GM19240 (cell line): Measurements from ENCODE around the gene B4GALT2.

Experiments used
- DNase-seq: peaks from one replicate; pipeline ENCODE4 v3.0.0; 2011; ENCODE audit warnings: low spot score; ENCODE audit not compliant: insufficient read length

Gene B4GALT2, protein sequence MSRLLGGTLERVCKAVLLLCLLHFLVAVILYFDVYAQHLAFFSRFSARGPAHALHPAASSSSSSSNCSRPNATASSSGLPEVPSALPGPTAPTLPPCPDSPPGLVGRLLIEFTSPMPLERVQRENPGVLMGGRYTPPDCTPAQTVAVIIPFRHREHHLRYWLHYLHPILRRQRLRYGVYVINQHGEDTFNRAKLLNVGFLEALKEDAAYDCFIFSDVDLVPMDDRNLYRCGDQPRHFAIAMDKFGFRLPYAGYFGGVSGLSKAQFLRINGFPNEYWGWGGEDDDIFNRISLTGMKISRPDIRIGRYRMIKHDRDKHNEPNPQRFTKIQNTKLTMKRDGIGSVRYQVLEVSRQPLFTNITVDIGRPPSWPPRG

DNA sequence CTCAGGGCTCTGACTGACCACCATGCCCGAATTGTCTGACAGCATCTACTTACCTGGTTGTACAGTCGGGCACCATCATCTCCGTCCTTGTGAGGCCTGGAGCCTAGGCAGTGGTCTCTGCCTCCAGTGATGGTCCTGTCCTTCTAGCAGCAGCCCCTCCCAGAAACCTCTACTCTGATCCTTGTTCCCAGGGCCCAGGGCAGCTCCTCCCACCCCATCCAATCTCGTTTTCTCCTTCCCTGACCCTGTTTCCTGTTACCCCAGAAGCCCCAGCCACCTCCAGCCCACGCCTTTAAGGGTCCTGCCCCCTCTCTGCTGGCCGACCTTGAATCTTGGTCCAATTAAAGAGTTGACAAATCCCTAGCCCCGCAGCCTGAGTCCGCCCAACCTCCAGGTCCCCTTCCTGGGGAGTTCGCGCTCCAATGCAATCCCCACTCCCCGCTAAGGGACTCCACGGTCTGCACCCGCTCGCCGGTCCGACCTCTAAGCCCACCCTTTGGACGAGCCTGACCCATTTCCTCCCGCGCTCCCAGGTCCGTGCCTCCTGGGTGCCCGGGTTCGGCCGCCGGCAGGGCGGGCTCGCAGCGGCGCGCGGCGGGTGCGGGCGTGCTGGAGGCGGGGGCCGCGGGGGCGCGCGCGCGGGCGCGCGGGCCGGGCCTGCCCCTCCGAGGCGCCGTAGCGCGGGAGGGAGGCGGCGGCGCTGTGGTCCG is at the start of gene B4GALT2:
TSS of gene B4GALT2 (plus strand) at position 660 of the 710 bp plus-strand sequence. CDS start 1,951 bp downstream, outside the sequence.
- DNase-seq, result peak; percentile 73

DNA sequence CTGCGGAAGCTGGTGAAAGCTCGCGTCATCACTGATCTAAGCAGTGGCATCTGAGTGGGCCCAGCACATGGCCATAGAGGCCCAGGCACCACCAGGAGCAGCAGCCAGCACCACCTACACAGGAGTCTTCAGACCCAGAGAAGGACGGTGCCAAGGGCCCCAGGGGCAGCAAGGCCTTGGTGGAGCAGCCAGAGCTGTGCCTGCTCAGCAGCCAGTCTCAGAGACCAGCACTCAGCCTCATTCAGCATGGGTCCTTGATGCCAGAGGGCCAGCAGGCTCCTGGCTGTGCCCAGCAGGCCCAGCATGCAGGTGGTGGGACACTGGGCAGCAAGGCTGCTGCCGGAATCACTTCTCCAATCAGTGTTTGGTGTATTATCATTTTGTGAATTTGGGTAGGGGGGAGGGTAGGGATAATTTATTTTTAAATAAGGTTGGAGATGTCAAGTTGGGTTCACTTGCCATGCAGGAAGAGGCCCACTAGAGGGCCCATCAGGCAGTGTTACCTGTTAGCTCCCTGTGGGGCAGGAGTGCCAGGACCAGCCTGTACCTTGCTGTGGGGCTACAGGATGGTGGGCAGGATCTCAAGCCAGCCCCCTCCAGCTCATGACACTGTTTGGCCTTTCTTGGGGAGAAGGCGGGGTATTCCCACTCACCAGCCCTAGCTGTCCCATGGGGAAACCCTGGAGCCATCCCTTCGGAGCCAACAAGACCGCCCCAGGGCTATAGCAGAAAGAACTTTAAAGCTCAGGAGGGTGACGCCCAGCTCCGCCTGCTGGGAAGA is 48.7 kb upstream of the B4GALT2 start:
- DNase-seq, result peak; percentile 51

DNA sequence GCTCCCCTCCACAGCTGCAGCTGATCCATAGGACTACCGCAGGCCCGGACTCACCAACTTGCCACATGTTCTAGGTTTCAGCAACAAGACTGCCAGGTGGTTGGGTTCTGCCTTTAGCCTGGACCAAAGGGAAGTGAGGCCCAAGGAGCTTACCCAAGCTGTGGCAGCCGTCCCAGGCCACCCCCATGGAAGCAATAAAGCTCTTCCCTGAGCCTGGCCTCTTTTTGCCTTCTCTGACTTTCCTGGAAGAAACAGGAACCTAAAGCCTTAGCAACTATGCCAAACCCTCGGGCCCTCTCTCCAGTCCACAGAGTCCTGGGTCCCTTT is 48.1 kb upstream of the B4GALT2 start:
- DNase-seq, result no peak

DNA sequence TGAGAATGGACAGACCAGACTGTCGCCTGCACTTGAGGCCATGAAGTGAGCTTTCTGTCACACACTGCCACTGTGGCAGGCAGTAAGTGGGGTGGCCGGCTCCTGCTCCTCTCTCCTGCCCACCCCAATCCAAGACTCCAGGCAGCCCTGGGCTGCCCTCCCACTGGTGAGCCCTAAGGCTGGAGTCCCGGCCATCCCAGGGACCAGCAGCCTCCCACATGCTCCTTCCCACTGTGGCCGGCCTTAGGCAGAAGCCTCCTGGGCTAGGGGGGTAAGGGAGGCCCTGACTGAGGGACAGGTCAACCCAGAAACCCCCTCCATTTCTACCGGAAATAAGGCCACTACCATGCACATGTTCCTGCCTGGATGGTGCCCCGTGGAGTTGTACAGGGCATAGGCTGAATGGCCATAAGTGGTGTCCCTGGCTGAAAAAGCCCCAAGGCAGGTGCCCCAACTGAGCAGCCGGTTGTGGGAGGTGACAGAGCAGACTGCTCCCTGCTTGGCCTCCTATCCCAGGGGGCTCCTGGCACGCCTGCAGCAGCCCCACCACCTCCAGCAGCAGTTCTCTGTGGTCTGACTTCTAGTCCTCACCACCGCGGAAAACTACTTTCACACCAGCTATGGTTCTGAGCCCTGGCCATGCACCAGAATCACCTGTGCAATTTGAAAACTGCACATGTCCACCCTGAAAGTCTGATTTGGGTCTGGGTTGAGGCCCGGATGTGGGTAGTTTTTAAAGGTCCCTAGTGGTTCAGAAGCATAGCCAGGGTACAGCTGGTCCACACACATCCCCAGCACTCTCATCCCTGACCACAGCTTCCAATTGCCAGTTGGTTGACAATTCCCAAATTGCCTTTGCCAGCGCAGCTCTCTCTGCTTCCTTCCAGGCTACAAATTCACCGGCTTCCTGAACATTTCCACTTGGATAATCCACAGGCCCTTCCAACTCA is 47.0 kb upstream of the B4GALT2 start:
- no peak for DNase-seq

DNA sequence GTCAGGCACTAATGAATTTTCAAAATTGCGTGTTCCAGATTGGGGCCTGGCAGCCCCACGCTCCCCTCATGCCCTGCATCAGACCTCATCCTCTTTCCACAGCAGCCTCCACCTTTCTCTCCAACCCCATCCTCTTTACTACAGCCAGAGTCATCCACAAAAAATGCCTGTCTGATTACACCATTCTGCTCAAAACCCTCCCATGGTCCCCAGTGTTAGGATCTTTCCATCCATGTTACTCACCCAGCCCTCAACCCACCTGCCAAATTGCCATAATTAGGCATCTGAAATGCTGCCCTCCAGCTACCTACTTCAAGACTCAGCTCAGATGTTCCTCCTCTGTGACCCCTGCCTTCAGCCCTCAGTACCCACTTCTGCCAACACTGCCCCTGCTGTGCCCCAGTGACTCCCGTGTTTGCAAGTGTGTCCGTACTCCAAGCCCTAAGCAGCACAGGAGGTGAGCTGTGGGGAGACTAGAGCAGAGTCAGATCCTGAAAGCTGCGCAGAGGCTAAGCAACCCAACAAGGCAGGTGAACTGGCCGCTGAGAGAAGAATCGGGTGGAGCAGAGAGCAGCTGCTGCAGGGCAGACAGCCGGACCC is 46.1 kb upstream of the B4GALT2 start:
- DNase-seq, result no peak

DNA sequence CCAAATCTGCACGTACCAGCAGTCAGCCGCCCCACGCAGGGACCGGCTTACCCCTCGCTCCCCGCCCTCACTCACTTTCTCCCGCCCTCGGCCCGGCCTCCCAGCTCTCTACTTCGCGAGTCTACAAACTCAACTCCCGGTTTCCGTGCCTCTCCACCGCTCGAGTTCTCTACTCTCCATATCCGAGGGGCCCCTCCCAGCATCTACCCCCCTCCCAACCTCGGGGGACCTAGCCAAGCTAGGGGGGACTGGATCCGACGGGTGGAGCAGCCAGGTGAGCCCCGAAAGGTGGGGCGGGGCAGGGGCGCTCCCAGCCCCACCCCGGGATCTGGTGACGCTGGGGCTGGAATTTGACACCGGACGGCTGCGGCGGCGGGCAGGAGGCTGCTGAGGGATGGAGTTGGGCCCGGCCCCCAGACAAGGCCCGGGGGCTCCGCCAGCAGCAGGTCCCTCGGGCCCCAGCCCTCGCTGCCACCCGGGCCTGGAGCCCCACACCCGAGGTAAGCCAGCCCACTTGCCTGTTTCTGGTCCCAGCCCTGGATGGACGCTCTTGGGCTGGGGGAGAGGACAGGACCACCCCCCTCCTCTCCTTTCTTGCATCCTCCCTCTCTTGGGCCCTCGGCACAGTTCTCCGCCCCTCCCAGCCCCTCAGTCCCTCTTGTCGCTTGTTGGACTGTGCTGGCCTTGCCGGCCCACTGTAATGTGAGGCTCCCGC is 45.5 kb upstream of the B4GALT2 start, which contains the start of gene ARTN:
TSS of gene ARTN (plus strand) at position 416 of the 715 bp plus-strand sequence. CDS start 1,856 bp downstream, outside the sequence.
- DNase-seq, result no peak

DNA sequence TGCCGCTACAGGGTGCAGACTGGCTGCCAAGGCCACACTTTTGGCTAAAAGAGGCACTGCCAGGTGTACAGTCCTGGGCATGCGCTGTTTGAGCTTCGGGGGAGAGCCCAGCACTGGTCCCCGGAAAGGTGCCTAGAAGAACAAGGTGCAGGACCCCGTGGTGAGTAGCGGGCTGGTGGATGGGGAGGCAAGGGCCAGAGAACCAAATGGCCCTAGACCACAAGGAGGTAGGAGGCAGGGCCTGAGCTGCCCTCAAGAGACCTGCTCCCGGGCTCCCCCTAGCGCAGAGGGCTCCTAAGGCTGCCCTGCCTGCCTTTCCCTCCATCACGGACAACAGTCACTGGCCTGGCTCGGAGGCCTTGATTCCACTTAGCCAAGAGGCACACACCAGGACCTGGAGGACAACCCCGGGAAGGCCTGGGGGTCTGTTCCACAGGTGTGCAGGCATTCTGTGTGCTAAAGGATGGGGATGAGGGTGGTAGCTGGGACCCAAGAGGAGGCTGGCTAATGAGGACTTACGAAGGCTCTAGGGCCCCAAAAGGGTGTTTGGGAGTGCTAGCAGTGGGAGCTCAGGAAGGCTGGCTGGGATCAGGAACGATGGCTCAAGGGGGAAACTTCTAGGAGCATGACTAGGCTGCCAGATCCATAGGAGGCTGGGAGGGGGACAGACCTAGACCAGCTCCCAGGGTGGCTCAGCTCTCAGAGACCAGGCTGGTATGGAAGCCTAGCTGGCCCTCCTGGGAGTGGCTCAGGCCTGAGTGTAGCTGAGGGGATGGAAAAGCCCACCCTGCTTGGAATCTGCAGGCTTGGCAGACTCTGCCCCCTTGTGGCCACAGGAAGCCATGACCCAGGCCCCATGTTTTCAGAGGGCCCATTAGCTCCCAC is 44.7 kb upstream of the B4GALT2 start:
- peak; percentile 81 for DNase-seq

DNA sequence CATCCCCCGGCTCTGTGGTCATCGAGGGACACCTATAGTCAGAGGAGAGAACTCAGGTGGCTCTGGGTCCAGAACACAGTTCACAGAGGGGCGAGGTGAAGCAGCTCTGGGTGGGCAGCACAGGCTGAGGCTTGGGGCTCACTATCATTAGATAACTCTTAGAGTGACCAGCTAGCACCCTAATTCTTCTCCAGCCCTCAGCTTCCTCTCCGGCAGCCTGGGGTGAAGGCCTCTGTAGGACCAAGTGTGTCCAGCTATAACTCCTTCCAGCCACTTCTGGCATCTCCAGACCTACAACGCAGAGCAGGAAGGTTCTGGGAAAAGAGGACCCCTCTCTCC is 44.1 kb upstream of the B4GALT2 start:
- DNase-seq, result no peak

DNA sequence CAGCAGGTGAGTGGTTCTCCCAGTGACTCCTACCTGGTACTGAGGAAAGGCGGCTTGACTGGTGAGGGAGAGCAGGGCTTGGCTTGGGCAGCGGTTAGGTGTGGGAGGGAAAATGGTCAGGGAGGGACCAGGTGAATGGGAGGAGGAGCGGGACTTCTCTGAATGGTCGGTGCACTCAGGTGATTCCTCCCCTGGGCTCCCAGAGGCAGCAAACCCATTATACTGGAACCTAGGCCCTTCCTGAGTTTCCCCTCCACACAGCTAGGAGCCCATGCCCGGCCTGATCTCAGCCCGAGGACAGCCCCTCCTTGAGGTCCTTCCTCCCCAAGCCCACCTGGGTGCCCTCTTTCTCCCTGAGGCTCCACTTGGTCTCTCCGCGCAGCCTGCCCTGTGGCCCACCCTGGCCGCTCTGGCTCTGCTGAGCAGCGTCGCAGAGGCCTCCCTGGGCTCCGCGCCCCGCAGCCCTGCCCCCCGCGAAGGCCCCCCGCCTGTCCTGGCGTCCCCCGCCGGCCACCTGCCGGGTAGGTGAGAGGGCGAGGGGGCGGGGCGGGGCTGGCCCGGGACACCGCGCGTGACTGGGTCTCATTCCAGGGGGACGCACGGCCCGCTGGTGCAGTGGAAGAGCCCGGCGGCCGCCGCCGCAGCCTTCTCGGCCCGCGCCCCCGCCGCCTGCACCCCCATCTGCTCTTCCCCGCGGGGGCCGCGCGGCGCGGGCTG is 43.1 kb upstream of the B4GALT2 start:
- DNase-seq, result no peak

DNA sequence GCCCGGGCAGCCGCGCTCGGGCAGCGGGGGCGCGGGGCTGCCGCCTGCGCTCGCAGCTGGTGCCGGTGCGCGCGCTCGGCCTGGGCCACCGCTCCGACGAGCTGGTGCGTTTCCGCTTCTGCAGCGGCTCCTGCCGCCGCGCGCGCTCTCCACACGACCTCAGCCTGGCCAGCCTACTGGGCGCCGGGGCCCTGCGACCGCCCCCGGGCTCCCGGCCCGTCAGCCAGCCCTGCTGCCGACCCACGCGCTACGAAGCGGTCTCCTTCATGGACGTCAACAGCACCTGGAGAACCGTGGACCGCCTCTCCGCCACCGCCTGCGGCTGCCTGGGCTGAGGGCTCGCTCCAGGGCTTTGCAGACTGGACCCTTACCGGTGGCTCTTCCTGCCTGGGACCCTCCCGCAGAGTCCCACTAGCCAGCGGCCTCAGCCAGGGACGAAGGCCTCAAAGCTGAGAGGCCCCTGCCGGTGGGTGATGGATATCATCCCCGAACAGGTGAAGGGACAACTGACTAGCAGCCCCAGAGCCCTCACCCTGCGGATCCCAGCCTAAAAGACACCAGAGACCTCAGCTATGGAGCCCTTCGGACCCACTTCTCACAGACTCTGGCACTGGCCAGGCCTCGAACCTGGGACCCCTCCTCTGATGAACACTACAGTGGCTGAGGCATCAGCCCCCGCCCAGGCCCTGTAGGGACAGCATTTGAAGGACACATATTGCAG is 42.4 kb upstream of the B4GALT2 start:
- DNase-seq, result no peak

DNA sequence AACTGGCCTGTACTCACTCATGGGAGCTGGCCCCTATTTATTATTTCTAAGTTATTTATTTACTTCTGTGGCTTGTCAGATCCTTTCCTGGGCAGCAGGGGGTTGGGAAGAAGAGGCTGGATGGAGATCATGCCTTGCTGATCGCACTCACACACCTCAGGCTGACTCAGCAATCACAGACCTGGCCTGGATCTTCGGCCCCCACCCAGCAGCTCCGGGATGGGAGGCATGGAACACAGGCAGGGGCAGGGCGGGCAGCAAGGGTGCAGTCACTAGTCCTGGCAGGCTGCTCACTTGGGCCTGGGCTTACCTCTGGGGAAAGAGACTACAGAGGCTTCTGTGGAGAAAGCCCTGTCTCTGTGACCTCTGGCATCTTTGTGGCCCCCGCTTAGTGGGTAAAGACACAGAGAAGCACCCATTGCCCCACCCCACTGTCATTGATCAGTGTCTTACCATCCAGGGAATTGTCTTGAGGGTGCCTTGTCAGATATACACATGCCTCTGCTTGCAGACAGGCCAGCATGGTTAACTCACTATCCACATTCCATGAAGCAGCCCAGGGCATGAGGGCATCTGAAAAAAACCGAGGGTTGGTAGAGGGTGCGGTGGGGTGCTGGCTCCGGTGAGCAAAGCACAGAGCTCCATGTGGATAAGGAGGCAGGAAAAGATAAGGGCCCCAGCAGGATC is 41.7 kb upstream of the B4GALT2 start:
- DNase-seq, result no peak

DNA sequence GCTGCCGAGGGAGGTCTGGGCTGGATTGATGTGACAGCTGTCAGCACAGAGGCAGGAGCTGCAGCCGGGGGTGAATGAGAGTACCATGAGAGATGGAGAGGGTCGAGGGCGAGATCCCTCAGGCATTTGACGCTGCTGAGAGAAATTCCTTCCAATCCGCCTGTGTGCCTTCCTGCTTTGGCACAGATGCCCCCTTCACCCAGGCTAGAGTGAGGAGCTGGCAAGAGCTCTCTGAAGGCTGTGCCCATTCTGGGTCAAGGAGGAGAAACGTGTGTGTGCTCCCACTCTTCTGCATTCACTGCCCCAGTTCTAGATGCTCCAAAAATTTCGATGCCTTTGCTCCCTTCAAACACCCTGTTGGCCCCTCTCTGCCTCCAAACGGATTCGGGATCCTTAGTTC is 40.6 kb upstream of the B4GALT2 start:
- DNase-seq, result no peak

DNA sequence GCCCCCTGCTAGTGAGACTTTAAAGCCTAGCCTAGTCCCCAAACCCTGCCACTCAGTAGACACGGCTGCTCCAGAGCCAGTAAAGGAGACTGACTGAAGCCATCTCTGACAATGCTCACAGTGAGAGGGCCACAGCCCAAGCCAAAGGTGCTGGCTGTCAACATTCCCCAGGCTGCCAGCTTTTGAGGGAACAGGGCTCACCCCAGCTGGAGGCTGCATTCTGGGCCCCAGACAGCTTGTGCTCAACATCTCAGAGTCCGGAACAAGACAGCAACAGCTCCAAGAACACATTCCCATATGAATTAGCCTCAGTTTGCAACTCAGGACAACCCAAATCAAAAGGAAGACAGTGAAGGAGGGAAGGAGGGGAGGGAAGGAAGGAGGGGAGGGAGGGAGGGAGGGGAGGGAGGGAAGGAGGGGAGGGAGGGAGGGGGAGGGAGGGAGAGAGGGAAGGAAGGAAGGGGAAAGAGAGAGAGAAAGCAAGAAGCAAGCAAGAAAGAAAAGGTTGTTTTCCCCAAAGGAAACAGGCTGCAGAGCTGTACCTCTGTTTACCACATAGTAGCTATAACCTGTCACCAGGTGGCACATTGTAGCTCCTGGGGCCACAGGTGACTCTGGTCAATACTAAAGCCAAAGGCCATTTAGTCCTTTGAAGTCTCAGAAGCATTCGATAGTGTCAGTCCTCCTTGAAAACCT is 40.0 kb upstream of the B4GALT2 start:
- no peak for DNase-seq

DNA sequence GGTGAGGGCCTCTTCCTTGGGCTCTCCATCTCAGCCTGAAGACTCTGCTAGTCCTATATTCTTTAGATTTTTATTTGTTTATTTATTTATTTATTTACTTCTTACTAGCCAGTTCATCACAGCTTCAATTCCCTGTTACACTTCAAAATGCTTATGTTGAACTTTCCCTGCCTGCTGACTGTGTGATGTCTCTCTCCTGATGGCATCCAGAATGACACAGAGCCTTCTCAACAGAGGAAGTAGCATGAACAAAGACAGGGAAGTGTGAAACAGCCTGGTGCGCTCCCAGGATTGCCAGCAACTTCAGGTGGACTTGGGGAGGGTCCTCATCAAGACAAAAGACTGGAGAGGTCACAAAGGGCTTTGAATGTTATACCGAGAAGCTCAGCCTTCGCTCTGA is 36.6 kb upstream of the B4GALT2 start:
- DNase-seq, result no peak

DNA sequence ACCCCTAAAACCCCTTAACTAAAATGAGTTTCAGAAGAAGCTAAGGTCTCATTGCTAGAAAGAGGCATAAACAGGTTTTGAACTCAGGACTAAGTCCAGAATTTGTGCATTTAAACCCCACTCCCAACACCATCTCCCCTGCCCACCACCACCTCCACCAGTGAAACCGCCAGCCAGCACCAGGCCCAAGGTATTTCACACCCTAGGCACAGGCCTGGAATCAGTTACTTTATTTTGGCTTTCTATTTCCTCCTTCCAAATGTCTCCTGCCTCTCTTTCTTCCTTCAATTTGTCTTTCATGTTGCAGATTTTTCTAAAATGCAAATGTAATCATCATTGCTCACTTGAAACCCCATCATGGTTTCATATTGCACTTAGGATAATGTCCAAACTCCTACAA is 34.1 kb upstream of the B4GALT2 start:
- no peak for DNase-seq

DNA sequence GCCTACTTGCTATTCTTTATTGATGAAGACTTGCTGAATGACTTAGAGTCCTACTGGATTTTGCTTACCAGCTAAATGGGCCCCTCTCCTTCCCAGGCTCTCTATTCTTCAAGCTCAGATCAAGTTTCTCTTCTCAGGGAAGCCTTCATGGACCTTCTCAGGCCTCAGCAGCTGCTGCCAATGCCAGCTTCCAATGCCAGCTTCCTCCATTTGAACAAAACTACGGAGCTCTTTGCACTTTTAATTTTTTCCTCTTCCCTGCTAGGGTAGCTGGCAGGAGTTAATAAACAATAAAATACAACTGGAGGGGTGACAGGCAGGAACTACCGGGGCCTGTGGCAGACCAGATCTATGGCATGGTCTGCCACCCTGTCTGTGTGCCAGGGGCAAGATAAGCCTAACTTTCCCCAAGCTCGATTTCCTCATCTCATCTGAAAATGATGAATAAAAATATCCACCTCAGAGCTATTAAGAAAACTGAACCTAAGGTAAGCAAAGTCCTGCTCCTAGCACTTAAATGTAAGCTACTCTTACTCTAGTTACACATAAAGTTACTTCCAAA is 33.3 kb upstream of the B4GALT2 start:
- DNase-seq, result no peak
